Calu3 (cell line): Measurements from ENCODE around the gene AP2A1. TPM values are rescaled to one million over a fixed set of nuclear protein-coding genes. Genes with fewer than 3 reads are reported as not detected.

ENCODE experiments used
- BruUV-seq: library from RNA; stranded (reverse); fragments of 400-500 nt; replicated peaks from 2 replicates; lab custom pipeline; 2021; lab: Mats Ljungman, UMichigan
- CTCF ChIA-PET: fragments of 300-600 bp; sonication (Branson Sonifier 250); formaldehyde crosslinking; loops from one replicate; lab custom pipeline; 2022; ENCODE audit warnings: antibody characterized with exemption; lab: Charles Lee
- DNase-seq: peaks from one replicate; pipeline ENCODE4 v3.0.0; 2022
- H3K27ac Mint-ChIP-seq: one replicate; pipeline ENCODE4 v1.8.0; 2022; ENCODE audit warnings: mixed read lengths; ENCODE audit not compliant: unreplicated experiment
- H3K27me3 Mint-ChIP-seq: one replicate; pipeline ENCODE4 v1.8.0; 2022; ENCODE audit warnings: mixed read lengths; ENCODE audit not compliant: unreplicated experiment
- H3K36me3 Mint-ChIP-seq: one replicate; pipeline ENCODE4 v1.8.0; 2022; ENCODE audit warnings: mild to moderate bottlenecking, moderate library complexity, mixed read lengths; ENCODE audit not compliant: insufficient read depth, unreplicated experiment
- H3K4me1 Mint-ChIP-seq: one replicate; pipeline ENCODE4 v1.8.0; 2022; ENCODE audit warnings: mild to moderate bottlenecking, low read depth, mixed read lengths; ENCODE audit not compliant: unreplicated experiment
- H3K4me3 Mint-ChIP-seq: one replicate; pipeline ENCODE4 v1.8.0; 2022; ENCODE audit warnings: mild to moderate bottlenecking, low read depth, moderate library complexity, mixed read lengths; ENCODE audit not compliant: unreplicated experiment
- H3K9me3 Mint-ChIP-seq: one replicate; pipeline ENCODE4 v1.8.0; 2022; ENCODE audit warnings: low read depth, mixed read lengths; ENCODE audit not compliant: unreplicated experiment
- CTCF ChIP-seq: fragments of 200-600 bp; IDR thresholded peaks from one replicate; pipeline ENCODE4 v1.8.0; 2022; ENCODE audit warnings: antibody characterized with exemption; ENCODE audit not compliant: unreplicated experiment
- intact Hi-C: fragments of 100-400 bp; cut with micrococcal nuclease; formaldehyde crosslinking; loops from one replicate; pipeline ENCODE4 v1.10.0; 2022; ENCODE audit not compliant: unreplicated experiment
- total RNA-seq: library from RNA; stranded (reverse); gene quantifications from 2 replicates; pipeline ENCODE4 v1.2.3, GENCODE V29; 2022

AP2A1 gene
- total RNA-seq, 1 experiment from 2014 or later = 89.0 TPM

DNA sequence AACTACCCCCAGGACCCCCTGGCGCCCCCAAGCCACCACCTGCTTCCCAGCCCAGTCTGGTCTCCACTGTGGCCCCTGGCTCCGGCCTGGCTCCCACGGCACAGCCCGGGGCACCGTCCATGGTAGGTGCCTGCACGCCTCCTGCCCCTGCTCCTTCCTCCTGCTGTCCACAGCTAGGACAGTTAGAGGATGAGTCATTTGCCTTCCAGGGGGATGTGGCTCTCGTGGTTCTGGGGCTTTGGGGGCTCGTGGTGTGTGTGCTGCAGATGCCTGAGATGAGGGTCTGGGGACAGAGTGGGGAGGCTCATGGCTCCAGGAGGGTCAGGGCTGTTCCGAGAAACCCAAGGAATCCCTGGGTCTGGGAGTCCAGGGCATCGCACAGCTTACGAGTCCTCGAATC is 64.0 kb downstream of the AP2A1 start:
- CTCF ChIA-PET = interaction anchor here (0.6 kb wide), 1 partner anchor 23 kb away, joined by 3 read pairs; no protein-coding TSS in a partner anchor
- H3K27me3 Mint-ChIP-seq = no peaks in the 10 kb centered on the region
- intact Hi-C loops = no loop called here
- no peak for DNase-seq
- BruUV-seq = no TSS peak
- H3K4me3 Mint-ChIP-seq = no peak overlapping the region
- no peaks in the 10 kb centered on the region for H3K4me1 Mint-ChIP-seq
- TF ChIP-seq CTCF = no peak
- no peaks in the 10 kb centered on the region for H3K9me3 Mint-ChIP-seq
- H3K36me3 Mint-ChIP-seq = peaks cover 50% of the 10 kb centered on the region
- H3K27ac Mint-ChIP-seq = no peak overlapping the region

GRCh38 chr19:49831592-49831991 is 64.8 kb downstream of the AP2A1 start:
- peaks cover 50% of the 10 kb centered on the region for H3K36me3 Mint-ChIP-seq

GRCh38 chr19:49832556-49832955 is 65.8 kb downstream of the AP2A1 start:
- Mint-ChIP-seq H3K27ac (no peak overlapping the region), H3K27me3 (no peaks in the 10 kb centered on the region), H3K4me3 (no peak overlapping the region), H3K9me3 (no peaks in the 10 kb centered on the region), H3K4me1 (no peaks in the 10 kb centered on the region), H3K36me3 (peaks cover 51% of the 10 kb centered on the region)
- TF ChIP-seq CTCF = no peak
- no peak for DNase-seq
- no TSS peak for BruUV-seq
- intact Hi-C loops = no loop called here
- CTCF ChIA-PET = no interaction called here

More at GRCh38 chr19:49831592-49831991, 64.8 kb downstream of the AP2A1 start:
- H3K9me3 Mint-ChIP-seq = no peaks in the 10 kb centered on the region
- DNase-seq = no peak
- no peak for TF ChIP-seq CTCF
- intact Hi-C loops = no loop called here
- H3K4me3 Mint-ChIP-seq = no peak overlapping the region
- H3K27ac Mint-ChIP-seq = no peak overlapping the region
- H3K27me3 Mint-ChIP-seq = no peaks in the 10 kb centered on the region
- no TSS peak for BruUV-seq
- no peaks in the 10 kb centered on the region for H3K4me1 Mint-ChIP-seq
- CTCF ChIA-PET = no interaction called here

DNA sequence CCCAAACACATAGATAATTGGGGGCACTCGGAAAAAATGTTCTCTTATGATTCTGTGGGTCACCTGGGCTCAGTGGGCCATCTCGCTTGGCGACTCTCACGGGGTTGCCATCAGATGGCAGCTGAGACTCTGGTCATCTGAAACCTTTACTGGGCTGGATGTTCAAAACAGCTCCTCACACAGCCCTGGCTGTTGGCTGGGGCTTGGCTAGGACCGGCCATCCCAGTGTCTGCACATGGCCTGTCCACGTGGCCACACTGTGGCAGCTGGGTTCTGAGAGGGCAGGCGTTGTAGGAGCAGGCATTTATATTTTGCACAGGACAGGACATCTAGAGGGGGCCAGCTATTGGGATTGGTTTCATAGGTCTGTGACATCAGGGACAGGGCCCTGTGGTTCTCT is 66.8 kb downstream of the AP2A1 start:
- H3K4me1 Mint-ChIP-seq = no peaks in the 10 kb centered on the region
- H3K27me3 Mint-ChIP-seq = no peaks in the 10 kb centered on the region

More for the DNA sequence above, 66.8 kb downstream of the AP2A1 start:
- TF ChIP-seq CTCF = no peak
- DNase-seq = no peak
- CTCF ChIA-PET = no interaction called here
- H3K36me3 Mint-ChIP-seq = peaks cover 59% of the 10 kb centered on the region
- H3K9me3 Mint-ChIP-seq = no peaks in the 10 kb centered on the region
- H3K27ac Mint-ChIP-seq = no peak overlapping the region
- no peak overlapping the region for H3K4me3 Mint-ChIP-seq
- intact Hi-C loops = no loop called here
- no TSS peak for BruUV-seq
